Lower leg skin (tissue), 3 donors: ENCODE measurements around the gene EXD1.

ENCODE experiments used
- POLR2A ChIP-seq, 2 donors: fragments of 450-650 bp; IDR thresholded peaks; one replicate each; pipeline ENCODE4 v1.6.1; 2016 to 2017; ENCODE audit warnings: antibody characterized with exemption in 2 of 2, mild to moderate bottlenecking in 1 of 2, moderate library complexity in 1 of 2
- TF ChIP-seq, protein P1 (sequence below), 3 donors: fragments of 450-650 bp; IDR thresholded peaks; one replicate each; pipeline ENCODE4 v1.5.1; 2016; ENCODE audit warnings: antibody characterized with exemption in 3 of 3, mild to moderate bottlenecking in 3 of 3, moderate library complexity in 2 of 3

DNA sequence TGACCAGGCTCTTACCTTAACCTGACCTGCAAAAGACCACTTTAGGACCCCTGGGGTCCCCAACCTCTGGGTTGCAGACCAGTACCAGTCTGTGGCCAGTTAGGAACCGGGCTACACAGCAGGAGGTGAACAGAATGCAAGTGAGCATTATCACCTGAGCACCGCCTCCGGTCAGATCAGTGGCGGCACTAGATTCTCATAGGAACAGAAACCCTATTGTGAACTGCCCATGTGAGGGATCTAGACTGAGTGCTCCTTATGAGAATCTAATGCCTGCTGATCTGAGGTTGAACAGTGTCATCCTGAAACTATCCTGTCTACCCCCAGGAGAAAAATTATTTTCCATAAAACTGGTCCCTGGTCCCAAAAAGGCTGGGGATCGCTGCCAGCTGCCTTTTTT lies 20.9 kb upstream of the EXD1 start:
- TF ChIP-seq, protein P1, sequence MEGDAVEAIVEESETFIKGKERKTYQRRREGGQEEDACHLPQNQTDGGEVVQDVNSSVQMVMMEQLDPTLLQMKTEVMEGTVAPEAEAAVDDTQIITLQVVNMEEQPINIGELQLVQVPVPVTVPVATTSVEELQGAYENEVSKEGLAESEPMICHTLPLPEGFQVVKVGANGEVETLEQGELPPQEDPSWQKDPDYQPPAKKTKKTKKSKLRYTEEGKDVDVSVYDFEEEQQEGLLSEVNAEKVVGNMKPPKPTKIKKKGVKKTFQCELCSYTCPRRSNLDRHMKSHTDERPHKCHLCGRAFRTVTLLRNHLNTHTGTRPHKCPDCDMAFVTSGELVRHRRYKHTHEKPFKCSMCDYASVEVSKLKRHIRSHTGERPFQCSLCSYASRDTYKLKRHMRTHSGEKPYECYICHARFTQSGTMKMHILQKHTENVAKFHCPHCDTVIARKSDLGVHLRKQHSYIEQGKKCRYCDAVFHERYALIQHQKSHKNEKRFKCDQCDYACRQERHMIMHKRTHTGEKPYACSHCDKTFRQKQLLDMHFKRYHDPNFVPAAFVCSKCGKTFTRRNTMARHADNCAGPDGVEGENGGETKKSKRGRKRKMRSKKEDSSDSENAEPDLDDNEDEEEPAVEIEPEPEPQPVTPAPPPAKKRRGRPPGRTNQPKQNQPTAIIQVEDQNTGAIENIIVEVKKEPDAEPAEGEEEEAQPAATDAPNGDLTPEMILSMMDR (IDR thresholded peaks at IDR 0.05): no peak
- TF ChIP-seq POLR2A (IDR thresholded peaks at IDR 0.05): no peak
